Measurements from ENCODE around the gene TLX1. TPM values are rescaled to one million over a fixed set of nuclear protein-coding genes. Genes with fewer than 3 reads are reported as not detected.

TLX1 gene
- total and polyA plus RNA-seq, 4 donors, result 0.06 to 0.79 (median 0.31) TPM

- TF ChIP-seq REST (IDR thresholded peaks at IDR 0.05), result no peak
- TF ChIP-seq HNF4A (conservative IDR thresholded peaks at IDR 0.05), result no peak
- TF ChIP-seq TAF1 (conservative IDR thresholded peaks at IDR 0.05), result no peak
- no peak for TF ChIP-seq RAD21 (IDR thresholded peaks at IDR 0.05)
Measured at GRCh38 chr10:101172741-101173140, 41.6 kb downstream of the TLX1 start (continued).

GRCh38 chr10:101174319-101174718, 43.2 kb downstream of the TLX1 start:
- no peak for DNase-seq (ENCODE audit: low spot score)
- no peak overlapping the region for H3K27ac ChIP-seq (ENCODE audit: low read depth in 1 of 2, low read length in 2 of 2)
- H3K9me3 ChIP-seq (ENCODE audit: control insufficient read depth in 4 of 4, low read length in 3 of 4), result peaks cover 3 to 21% (median 6%) of the 10 kb centered on the region in 4 donors
- no peaks in the 10 kb centered on the region for H3K36me3 ChIP-seq (ENCODE audit: control insufficient read depth in 4 of 4, insufficient read depth in 3 of 4, low read depth in 1 of 4, low read length in 3 of 4)
- 93% methylated on average over 2 of the region's 2 CpGs for WGBS
- TF ChIP-seq HNF4A (conservative IDR thresholded peaks at IDR 0.05), result no peak
- TF ChIP-seq CTCF (IDR thresholded peaks at IDR 0.05; ENCODE audit: low read depth, low read length, missing input control), result no peak
- no peak for TF ChIP-seq FOXA2 (IDR thresholded peaks at IDR 0.05)
- TF ChIP-seq HNF4G (IDR thresholded peaks at IDR 0.05), result no peak
- TF ChIP-seq RXRA (IDR thresholded peaks at IDR 0.05), result no peak
- no peak for TF ChIP-seq REST (IDR thresholded peaks at IDR 0.05)
- no peak for TF ChIP-seq JUND (IDR thresholded peaks at IDR 0.05)
- no peak for TF ChIP-seq NR2F2 (IDR thresholded peaks at IDR 0.05)
- no peak for TF ChIP-seq ATF3 (IDR thresholded peaks at IDR 0.05)
- TF ChIP-seq FOXA1 (IDR thresholded peaks at IDR 0.05), result no peak
- no peak for TF ChIP-seq EGR1 (IDR thresholded peaks at IDR 0.05; ENCODE audit: low read depth in 2 of 2)
- no peak overlapping the region for H3K9ac ChIP-seq (ENCODE audit: low read depth in 1 of 2, low read length in 2 of 2)
- no peak overlapping the region for H3K4me3 ChIP-seq (ENCODE audit: low read depth in 1 of 3, low read length in 3 of 3)
- H3K4me1 ChIP-seq (ENCODE audit: control insufficient read depth in 4 of 4, insufficient read depth in 4 of 4, low read length in 3 of 4), result no peaks in the 10 kb centered on the region
- peaks cover 0 to 3% (median 0%) of the 10 kb centered on the region in 4 donors for H3K27me3 ChIP-seq (ENCODE audit: control insufficient read depth in 4 of 4, insufficient read depth in 4 of 4, low read length in 3 of 4)
